UCSD-AML1 (cell line): ENCODE results near the gene SLC6A17.

Experiments
- DNase-seq: peaks from one replicate; lab custom pipeline; 2025; ENCODE audit not compliant: unreplicated experiment; lab: John Stamatoyannopoulos, UW

Gene SLC6A17

DNA sequence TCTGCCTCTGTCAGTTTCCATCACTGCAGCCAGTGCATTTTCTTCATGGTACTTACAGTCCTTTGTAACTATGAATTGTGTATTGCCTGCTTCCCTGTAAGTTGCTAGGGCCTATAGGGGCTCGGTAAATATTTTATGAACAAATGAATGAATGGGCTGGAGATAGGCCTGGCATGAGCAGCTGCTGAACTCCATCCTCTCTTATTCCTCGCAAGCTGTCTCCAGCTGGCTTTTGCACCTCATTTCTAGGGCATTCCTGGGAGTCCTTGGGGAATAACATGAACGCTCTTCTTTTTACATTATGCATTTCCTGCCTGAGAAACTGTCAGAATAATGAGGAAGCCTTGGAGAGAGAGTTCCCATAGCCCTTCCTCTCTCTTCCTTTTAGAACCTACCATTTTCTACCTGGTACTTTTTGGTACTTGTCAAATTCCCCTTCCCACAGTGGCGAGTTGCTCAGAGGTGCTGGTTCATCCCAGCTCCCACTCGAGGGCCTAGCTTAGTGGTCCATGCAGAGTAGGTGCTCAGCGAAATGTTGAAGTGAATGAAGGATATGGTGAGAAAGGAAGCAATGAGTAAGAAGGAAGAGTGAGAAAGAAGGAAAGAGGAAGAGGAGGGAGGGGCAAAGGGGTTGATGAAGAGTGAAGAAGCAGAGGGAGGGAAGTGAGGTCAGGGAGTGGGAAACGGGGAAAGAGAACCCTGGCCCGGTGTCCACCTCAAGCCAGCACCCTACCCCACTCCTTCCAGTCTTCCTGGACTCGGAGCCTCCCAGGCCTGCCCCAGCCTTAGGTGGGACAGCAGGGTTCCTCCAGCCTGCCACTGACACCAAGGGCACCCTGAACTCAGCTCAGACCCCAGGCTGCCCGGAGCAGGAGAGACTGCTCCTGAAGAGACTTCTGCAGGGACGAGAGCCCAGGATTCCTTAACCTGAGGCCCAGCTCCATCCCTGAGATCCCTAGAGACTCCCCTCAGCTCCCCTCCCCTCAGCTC, 89.4 kb downstream of the SLC6A17 start:
- DNase-seq, result no peak

DNA sequence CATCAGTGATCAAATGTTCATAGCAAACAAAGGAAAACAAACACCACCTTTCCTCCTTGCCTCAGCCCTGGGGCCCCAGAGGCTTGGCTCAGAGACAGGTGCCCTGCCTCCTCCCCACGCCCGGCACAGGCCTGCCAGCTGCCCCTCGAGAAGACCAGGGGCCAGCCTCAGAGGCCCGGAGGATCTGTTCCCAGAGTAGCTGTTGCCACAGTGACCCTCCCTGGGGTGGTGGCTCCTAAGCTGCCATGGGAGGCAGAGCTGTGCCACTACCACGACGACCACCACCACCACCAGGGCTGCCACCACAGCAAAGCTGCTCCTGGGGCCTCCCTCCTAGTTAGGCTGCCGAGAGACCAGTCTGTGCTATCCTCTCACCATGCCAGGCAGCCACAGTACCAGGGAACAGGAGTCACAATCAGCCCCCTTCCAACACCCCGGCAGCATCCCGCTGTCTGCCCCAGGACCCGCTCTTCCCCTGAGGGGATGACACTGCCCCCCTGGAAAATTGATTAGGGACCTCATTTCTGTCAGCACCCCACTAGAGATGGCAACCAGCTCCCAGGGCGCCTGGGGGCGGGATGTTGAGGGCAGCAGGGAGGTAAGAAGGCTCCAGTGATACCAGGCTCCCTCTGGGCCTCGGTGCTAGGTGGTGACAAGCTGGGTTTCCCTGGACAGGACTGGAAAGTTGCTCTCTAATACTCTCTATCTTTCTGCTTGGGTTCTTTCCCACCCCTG, 90.3 kb downstream of the SLC6A17 start:
- no peak for DNase-seq

DNA sequence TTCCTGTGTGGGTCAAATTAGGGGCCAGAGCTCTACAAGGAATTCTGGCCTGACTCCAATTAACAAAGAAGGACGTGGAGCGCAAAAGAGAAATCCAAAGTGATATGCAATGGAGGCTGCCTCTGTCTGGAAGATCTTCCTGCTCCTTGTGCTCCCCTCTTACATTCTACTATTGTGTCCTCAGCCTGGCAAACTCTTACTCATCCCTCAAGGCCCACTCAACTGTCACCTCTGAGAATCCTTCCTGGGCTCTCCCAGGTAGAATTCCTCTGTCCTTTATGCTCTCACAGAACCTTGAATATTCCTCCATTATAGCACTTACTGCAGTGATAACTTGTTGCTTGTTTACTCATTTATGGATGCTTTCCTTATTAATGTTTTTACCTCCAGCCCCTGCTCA, 91.2 kb downstream of the SLC6A17 start:
- no peak for DNase-seq

DNA sequence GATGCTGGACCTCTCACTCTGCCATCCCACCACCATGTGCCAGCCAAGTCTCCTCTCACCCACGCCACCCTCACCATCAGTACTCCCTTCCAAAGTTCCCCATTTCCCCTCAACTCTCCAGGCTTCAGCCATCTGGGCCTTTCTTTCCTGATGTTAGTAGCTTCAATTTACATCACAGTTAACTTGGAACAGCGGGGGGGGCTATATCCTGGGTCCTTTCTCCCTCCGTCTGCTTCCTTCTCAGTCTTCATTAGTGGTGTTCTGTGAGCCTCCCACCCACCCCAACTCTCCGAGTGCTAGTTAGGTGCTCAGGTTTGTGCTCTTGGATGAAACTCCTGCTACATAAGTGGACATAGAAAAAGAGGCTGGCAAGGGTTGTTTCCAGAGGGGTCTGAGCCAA, 91.8 kb downstream of the SLC6A17 start:
- no peak for DNase-seq

DNA sequence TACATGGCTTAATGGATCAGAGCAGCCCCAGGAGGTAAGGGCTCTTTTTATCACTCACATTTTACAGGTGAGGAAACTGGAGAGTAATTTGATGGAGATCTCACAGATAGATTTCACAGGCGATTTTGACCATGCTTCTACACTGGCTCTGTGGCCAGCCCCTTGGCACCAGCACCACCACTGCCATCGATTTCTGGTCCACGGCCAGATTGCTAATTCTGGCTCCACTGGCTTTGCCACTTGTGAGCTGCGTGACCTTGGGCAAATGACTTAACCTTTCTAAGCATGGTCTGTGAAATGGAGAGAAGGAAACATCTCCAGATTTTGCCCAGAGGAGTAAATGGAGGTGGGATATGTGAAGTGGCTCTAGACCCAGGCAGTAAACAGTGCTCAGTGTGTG, 92.4 kb downstream of the SLC6A17 start:
- no peak for DNase-seq

DNA sequence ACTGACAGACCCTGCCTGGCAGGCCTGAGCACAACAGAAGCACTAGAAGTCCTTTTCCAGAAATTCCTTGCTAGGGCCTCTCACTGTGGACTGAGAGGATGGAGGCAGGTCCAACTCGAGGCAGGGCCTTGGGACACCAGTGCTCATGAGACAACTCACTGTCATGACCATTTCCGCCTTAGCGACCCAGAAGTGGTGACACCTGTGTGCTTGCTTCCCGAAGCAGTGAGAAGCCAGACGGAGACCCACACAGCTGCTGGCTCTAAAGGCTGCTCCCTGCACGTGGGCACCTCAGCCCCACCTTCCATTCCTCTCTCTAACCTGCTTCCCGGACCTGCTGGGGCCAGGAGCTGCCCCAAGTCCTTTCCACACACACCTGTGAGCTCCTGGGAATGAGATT, 92.9 kb downstream of the SLC6A17 start:
- DNase-seq, result no peak

DNA sequence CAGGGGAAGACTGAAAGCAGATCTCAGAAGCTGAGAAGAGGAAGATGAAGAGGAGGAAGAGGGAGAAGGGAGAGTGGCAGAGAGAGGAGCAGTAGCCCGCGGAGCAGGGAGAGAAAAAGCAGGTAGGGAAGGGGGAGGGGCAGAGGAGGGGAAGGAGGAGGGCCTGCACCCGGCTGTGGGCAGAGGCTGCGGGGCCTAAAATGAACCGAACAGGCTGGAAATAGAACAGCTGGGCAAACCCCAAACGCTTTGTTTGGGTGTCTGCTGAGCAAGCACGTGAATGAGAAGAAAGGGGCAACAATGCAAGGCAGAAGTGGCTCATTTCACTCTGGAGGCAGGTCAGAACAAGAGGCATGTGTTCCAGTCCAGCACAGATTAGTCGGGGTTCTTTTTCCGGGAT, 93.3 kb downstream of the SLC6A17 start:
- no peak for DNase-seq

DNA sequence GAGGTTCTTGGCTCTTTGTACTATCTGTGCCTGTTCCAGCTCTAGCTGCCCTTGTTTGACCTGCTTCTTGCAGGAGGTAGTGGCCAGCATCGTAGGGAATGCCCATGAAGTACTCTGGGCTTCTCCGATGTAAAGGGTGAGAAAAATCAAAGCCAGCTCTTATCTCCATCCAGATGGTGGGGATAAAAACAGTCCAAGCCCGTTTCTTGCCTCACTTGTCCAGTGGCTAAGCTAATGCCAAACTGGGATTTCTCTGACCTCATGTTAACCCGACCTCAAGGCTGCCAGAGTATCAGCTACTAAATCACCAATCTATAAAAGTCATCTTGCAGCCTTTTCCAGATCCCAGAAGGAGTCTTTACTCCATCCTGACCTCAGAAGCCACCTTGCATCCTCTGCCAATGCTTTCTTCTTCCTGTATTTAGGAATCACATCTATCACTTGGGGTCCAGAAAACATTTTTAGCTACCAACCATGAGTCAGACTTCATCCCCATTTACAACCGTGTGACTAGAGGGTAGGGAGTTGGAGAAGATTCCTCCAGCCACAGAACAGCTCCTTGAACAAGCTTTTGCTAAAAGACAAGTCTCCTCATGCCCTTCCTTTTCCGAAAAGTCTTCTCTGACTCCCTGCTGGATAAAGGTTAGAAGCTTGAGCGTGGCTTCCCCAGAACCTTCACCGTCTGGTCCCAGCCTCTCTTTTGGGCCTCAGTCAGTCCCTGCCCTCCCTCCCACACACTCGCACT, 95.8 kb downstream of the SLC6A17 start:
- DNase-seq, result no peak

DNA sequence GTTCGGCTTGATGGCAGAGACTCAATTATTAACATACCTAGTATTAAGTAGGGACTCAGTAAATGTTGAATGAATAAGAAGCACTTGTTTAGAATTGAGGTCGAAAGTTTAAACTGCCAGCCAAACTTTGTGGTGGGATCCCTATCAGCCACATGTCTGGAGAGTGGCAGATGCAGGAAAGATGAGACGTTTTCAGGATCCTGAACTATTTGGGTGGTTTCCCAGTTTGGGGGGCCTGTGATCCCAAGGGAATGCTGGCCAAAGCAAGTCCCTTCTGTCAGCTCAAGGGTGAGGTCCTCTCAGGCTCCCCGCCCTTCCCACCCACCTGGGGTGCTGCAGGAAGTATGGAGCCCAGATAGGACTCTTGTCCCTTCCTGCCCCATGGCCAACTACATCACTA, 98.5 kb downstream of the SLC6A17 start:
- DNase-seq, result no peak

DNA sequence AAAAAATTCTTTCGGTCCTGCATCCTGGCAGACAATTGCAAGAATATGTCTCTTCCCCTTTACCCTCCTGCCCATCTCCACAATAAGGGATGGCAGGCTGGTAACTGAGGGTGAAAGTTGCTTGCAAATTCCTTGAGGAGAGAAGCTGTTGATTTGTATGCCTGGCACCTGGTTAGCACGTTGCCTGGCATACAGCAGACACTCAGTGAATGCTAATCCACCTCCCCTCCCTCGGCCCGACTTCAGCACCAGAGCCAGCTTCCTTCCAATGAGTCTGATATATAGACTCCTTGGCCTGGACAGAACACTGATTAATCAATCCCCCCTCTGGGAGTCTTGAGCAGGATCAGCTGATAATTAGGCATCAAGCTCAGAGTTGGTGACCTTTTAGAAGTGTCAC, 99.0 kb downstream of the SLC6A17 start:
- DNase-seq, result no peak

DNA sequence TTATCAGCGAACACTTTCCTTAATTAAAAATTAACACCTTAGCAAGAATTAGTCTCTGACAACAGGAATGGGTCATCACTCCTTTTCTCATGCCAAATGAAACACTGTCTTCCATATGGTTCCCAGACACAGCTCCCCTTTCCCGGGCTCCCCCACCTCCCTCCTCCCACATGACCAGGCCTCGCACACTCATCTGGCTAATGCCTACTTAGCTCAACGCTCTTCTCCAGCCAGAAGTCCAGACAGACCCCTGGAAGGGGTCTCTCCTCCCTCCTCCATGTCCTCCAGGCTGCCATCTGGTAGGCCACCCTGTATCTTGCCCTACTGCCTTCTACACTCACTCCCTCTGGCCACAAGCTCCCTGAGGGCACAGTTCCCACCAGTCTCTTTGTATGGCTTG, 99.7 kb downstream of the SLC6A17 start:
- DNase-seq, result no peak

DNA sequence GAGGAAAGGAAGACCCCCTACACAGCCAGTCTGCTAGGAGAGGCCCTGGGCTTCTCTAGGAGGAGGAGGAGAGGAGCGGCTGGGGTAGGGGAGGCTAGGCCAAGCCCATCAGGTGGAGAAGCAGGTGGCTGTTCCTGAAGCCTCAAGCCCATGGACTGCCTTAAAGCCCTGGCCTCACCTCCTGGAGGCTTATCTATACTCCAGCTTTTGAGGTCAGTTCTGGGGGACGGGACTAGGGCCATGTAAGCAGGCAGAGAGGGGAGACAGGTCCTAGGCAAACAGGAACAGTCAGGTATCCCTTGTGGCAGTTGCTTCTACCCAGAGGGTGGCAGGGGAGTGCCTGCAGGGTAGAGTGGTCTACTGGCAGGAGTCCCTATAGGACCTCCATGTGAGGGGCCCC, 100.5 kb downstream of the SLC6A17 start:
- no peak for DNase-seq
